HCT116 (cell line): ENCODE measurements around the gene DEPDC7. TPM values are rescaled to one million over a fixed set of nuclear protein-coding genes. Genes with fewer than 3 reads are reported as not detected.

Experiments
- ATAC-seq: fragments of 200-7000 bp; cut with Tn5 transposase; 2 replicates; pipeline ENCODE4 v1.9.1; 2020; ENCODE audit warnings: mild to moderate bottlenecking, moderate library complexity
- BruUV-seq: library from RNA; stranded (reverse); fragments of 400-500 nt; replicated peaks from 2 replicates; lab custom pipeline; 2021; lab: Mats Ljungman, UMichigan
- CTCF ChIA-PET: fragments of 300-600 bp; sonication (Branson Sonifier 250); formaldehyde crosslinking; loops from one replicate; lab custom pipeline; 2021; ENCODE audit warnings: antibody characterized with exemption; lab: Charles Lee
- POLR2A ChIA-PET: fragments of 300-600, 350-600 bp; sonication (Branson Sonifier 250); formaldehyde crosslinking; loops from one replicate; lab custom pipeline; 2021; ENCODE audit warnings: antibody characterized with exemption; lab: Charles Lee
- RAD21 ChIA-PET, 2 experiments: fragments of 300-600 bp; sonication (Branson Sonifier 250); formaldehyde crosslinking; loops; one replicate each; lab custom pipeline; 2023; ENCODE audit warnings: low total read pairs in 2 of 2; ENCODE audit not compliant: uncharacterized antibody in 2 of 2, unreplicated experiment in 2 of 2, low non-redundant PET in 1 of 2; lab: Charles Lee
- DNase-seq: peaks from one replicate; pipeline ENCODE4 v3.0.0-alpha.2; 2010; ENCODE audit warnings: low read depth, low spot score
- H2AFZ ChIP-seq: fragments of 200-600 bp; shearing (Covaris generic), sonication (generic); 2 replicates; pipeline ENCODE4 v1.6.1; 2017; ENCODE audit warnings: low read depth, mixed run types, mixed read lengths, antibody characterized with exemption, low read length; ENCODE audit not compliant: poor library complexity, severe bottlenecking
- H3K27ac ChIP-seq: 2 replicates; pipeline ENCODE4 v1.5.1; 2012; ENCODE audit warnings: low read depth, low read length
- H3K27me3 ChIP-seq: fragments of 200-600 bp; sonication (generic); 2 replicates; pipeline ENCODE4 v1.6.1; 2016; ENCODE audit warnings: mixed run types, low read length, mixed read lengths; ENCODE audit not compliant: insufficient read depth
- H3K36me3 ChIP-seq, 2 experiments: fragments of 200-500 bp in 1 of 2; fragments of 200-600 bp in 1 of 2; sonication (Bioruptor generic) in 1 of 2; sonication (generic) in 1 of 2; 2 replicates each; pipeline versions ENCODE4 v1.5.1 to v1.6.1; 2014 to 2016; ENCODE audit warnings: low read length in 2 of 2, inconsistent platforms in 1 of 2, mixed read lengths in 1 of 2, mixed run types in 1 of 2; ENCODE audit not compliant: insufficient read depth in 2 of 2, control insufficient read depth in 1 of 2
- H3K4me1 ChIP-seq, 2 experiments: fragments of 200-600 bp in 1 of 2; sonication (generic) in 1 of 2; 2 replicates each; pipeline versions ENCODE4 v1.5.1 to v1.6.1; 2012 to 2017; ENCODE audit warnings: low read length in 2 of 2, inconsistent platforms in 1 of 2, mild to moderate bottlenecking in 1 of 2, mixed read lengths in 1 of 2, mixed run types in 1 of 2, moderate library complexity in 1 of 2; ENCODE audit not compliant: insufficient read depth in 2 of 2, control insufficient read depth in 1 of 2
- H3K4me2 ChIP-seq: fragments of 200-600 bp; sonication (generic); 2 replicates; pipeline ENCODE4 v1.6.1; 2017; ENCODE audit warnings: mixed run types, low read length, mixed read lengths
- H3K4me3 ChIP-seq, 2 experiments: fragments of 200-600 bp in 1 of 2; sonication (generic) in 1 of 2; replicated peaks in 1 of 2; 2 replicates each; pipeline ENCODE4 v1.5.1; 2011 to 2016; ENCODE audit warnings: low read length in 2 of 2, control low read depth in 1 of 2, low read depth in 1 of 2, mild to moderate bottlenecking in 1 of 2, mixed read lengths in 1 of 2, mixed run types in 1 of 2
- H3K79me2 ChIP-seq: fragments of 200-600 bp; sonication (generic); 2 replicates; pipeline ENCODE4 v1.6.1; 2017; ENCODE audit warnings: mild to moderate bottlenecking, mixed run types, low read length, moderate library complexity, mixed read lengths; ENCODE audit not compliant: insufficient read depth
- H3K9ac ChIP-seq: fragments of 200-600 bp; sonication (generic); 2 replicates; pipeline ENCODE4 v1.6.1; 2016; ENCODE audit warnings: low read length, mixed read lengths
- H3K9me2 ChIP-seq: fragments of 200-600 bp; sonication (generic), shearing (Covaris generic); 2 replicates; pipeline ENCODE4 v1.6.1; 2017; ENCODE audit warnings: mixed run types, mild to moderate bottlenecking, moderate library complexity; ENCODE audit not compliant: insufficient read depth
- H3K9me3 ChIP-seq, 2 experiments: fragments of 200-500 bp in 1 of 2; fragments of 200-600 bp in 1 of 2; sonication (Bioruptor generic) in 1 of 2; sonication (generic) in 1 of 2; 2 replicates each; pipeline ENCODE4 v1.6.1; 2014 to 2017; ENCODE audit warnings: low read length in 2 of 2, mixed read lengths in 2 of 2, inconsistent platforms in 1 of 2, low read depth in 1 of 2, mild to moderate bottlenecking in 1 of 2, mixed run types in 1 of 2, moderate library complexity in 1 of 2; ENCODE audit not compliant: control insufficient read depth in 1 of 2, insufficient read depth in 1 of 2
- H4K20me1 ChIP-seq: fragments of 200-600 bp; sonication (generic), shearing (Covaris generic); 2 replicates; pipeline ENCODE4 v1.6.1; 2017; ENCODE audit warnings: mixed run types, mild to moderate bottlenecking, moderate library complexity; ENCODE audit not compliant: insufficient read depth
- CBX3 ChIP-seq: IDR thresholded peaks from 2 replicates; pipeline ENCODE4 v1.6.1; 2012; ENCODE audit warnings: low read depth
- CEBPB ChIP-seq: IDR thresholded peaks from 2 replicates; pipeline ENCODE4 v1.6.1; 2012; ENCODE audit warnings: low read depth
- ELF1 ChIP-seq: IDR thresholded peaks from 2 replicates; pipeline ENCODE4 v1.6.1; 2012; ENCODE audit warnings: low read depth, borderline replicate concordance
- EZH2 ChIP-seq: fragments of 200-600 bp; sonication (generic); IDR thresholded peaks from 2 replicates; pipeline ENCODE4 v1.6.1; 2017; ENCODE audit warnings: antibody characterized with exemption, mixed run types
- FOSL1 ChIP-seq: IDR thresholded peaks from 2 replicates; pipeline ENCODE4 v1.6.1; 2012; ENCODE audit warnings: low read depth
- JUND ChIP-seq: IDR thresholded peaks from 2 replicates; pipeline ENCODE4 v1.6.1; 2012
- RAD21 ChIP-seq: IDR thresholded peaks from 2 replicates; pipeline ENCODE4 v1.6.1; 2012; ENCODE audit warnings: low read depth, mild to moderate bottlenecking
- SIN3A ChIP-seq: IDR thresholded peaks from 2 replicates; pipeline ENCODE4 v1.6.1; 2012; ENCODE audit warnings: low read depth
- SP1 ChIP-seq: IDR thresholded peaks from 2 replicates; pipeline ENCODE4 v1.6.1; 2012; ENCODE audit warnings: low read depth
- SRF ChIP-seq: IDR thresholded peaks from 2 replicates; pipeline ENCODE4 v1.6.1; 2012; ENCODE audit warnings: low read depth
- TCF7L2 ChIP-seq: IDR thresholded peaks from 2 replicates; pipeline ENCODE4 v1.7.0; 2011; ENCODE audit warnings: borderline replicate concordance, inconsistent platforms; ENCODE audit not compliant: insufficient read depth, insufficient read length; ENCODE audit errors: extremely low read depth
- YY1 ChIP-seq: IDR thresholded peaks from 2 replicates; pipeline ENCODE4 v1.6.1; 2011; ENCODE audit warnings: low read length, low read depth, moderate library complexity, mild to moderate bottlenecking; ENCODE audit not compliant: insufficient replicate concordance; ENCODE audit errors: extremely low read depth
- ZFX ChIP-seq: fragments of 450-650 bp; IDR thresholded peaks from 2 replicates; pipeline ENCODE4 v1.6.1; 2017
- ZNF274 ChIP-seq: fragments of 200-500 bp; sonication (Bioruptor generic); IDR thresholded peaks from 2 replicates; pipeline ENCODE4 v1.6.1; 2014; ENCODE audit warnings: mild to moderate bottlenecking, low read depth, low read length, inconsistent platforms
- intact Hi-C: fragments of 100-400 bp; cut with micrococcal nuclease; formaldehyde crosslinking; loops from 2 replicates; pipeline ENCODE4 v1.10.0; 2022
- total RNA-seq: library from RNA; stranded (reverse); gene quantifications from one replicate; pipeline ENCODE4 v1.2.1, GENCODE V29; 2021; ENCODE audit not compliant: unreplicated experiment
- TF ChIP-seq, protein P1 (sequence below): IDR thresholded peaks from 2 replicates; pipeline ENCODE4 v1.6.1; 2012

The DEPDC7 gene
- total RNA-seq, 1 experiment from 2014 or later = 7.3 TPM

DNA sequence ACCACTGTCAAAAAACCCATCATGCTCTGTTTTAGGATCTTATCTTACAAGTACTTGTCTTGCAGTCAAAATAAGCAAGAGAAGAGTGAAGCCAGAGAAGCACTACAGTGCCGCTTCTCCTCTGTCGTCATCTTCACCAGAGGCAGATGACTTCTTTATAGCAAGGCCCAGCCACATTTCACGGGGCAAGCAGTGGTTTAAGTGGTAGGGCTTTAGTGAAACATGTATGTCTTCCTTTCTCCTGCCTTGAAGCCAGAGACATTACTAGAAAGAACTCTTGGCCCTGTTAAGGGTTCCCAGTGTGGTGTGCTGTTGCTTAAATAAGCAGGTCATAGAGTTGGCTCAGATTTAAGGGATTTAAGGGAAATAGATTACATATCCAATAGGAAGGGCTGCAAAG, 42.9 kb upstream of the DEPDC7 start:
- ChIA-PET POLR2A (no interaction called here), CTCF (no interaction called here), RAD21 (no interaction called here)
- H3K9me3 ChIP-seq = no peaks in the 10 kb centered on the region
- H3K4me1 ChIP-seq = no peaks in the 10 kb centered on the region
- DNase-seq = no peak
- no peaks in the 10 kb centered on the region; the same call in 1 of the 2 replicates for H3K79me2 ChIP-seq
- H3K36me3 ChIP-seq = peaks cover 18 to 21% of the 10 kb centered on the region in 2 experiments; a peak in 3 of 4 replicates
- no peaks in the 10 kb centered on the region for H3K27me3 ChIP-seq
- H2AFZ ChIP-seq = no peak overlapping the region
- no peak for ATAC-seq
- H3K4me2 ChIP-seq = no peak overlapping the region
- intact Hi-C loops = no loop called here
- H3K9ac ChIP-seq = no peak overlapping the region
- BruUV-seq = no TSS peak
- H3K9me2 ChIP-seq = no peaks in the 10 kb centered on the region
- H4K20me1 ChIP-seq = no peaks in the 10 kb centered on the region; the same call in 1 of the 2 replicates
- no peak overlapping the region for H3K4me3 ChIP-seq
- TF ChIP-seq ZFX = no peak
- TF ChIP-seq, protein P1, sequence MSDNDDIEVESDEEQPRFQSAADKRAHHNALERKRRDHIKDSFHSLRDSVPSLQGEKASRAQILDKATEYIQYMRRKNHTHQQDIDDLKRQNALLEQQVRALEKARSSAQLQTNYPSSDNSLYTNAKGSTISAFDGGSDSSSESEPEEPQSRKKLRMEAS = no peak
- TF ChIP-seq ZNF274 = no peak
- TF ChIP-seq SP1 = no peak
- no peak for TF ChIP-seq ELF1
- no peak for TF ChIP-seq RAD21
- TF ChIP-seq JUND = no peak
- no peak for TF ChIP-seq SRF
- no peak overlapping the region for H3K27ac ChIP-seq

DNA sequence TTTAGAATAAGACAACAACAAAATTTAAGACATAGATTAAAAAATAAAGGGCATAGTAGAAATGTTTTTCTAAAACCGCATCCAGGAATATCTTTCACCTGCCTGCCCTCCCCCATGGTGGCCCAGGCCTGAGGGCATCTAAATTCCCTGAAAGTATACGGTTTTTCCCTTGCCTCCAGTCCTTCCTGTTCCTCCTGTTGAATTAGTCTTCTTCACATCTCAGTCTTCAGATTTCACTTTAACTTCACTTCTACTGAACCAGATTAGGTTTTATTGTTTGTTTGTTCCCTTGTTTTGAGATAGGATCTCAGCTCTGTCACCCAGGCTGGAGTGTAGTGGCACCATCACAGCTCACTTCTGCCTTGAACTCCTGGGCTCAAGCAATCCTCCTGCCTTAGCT, 33.1 kb upstream of the DEPDC7 start:
- CTCF ChIA-PET = no interaction called here
- POLR2A ChIA-PET = no interaction called here

More for the DNA sequence above, 33.1 kb upstream of the DEPDC7 start:
- ATAC-seq (no peak), DNase-seq (no peak)
- Histone ChIP-seq H4K20me1 (no peaks in the 10 kb centered on the region), H3K9me2 (no peaks in the 10 kb centered on the region), H3K4me3 (no peak overlapping the region), H3K4me2 (no peak overlapping the region), H3K36me3 (peaks cover 2 to 12% of the 10 kb centered on the region in 2 experiments; a peak in 3 of 4 replicates), H3K4me1 (no peaks in the 10 kb centered on the region), H3K9me3 (no peaks in the 10 kb centered on the region), H3K27me3 (no peaks in the 10 kb centered on the region), H2AFZ (no peak overlapping the region), H3K79me2 (no peaks in the 10 kb centered on the region), H3K27ac (no peak overlapping the region), H3K9ac (no peak overlapping the region)
- RAD21 ChIA-PET = no interaction called here
- intact Hi-C loops = no loop called here
- BruUV-seq = no TSS peak
- TF ChIP-seq CBX3 (no peak), RAD21 (no peak), CEBPB (no peak), EZH2 (no peak), TCF7L2 (no peak), ZNF274 (no peak), SIN3A (no peak), FOSL1 (no peak), YY1 (no peak), ZFX (no peak)
